K562 (cell line): ENCODE measurements around the gene RHO. TPM values are rescaled to one million over a fixed set of nuclear protein-coding genes. Genes with fewer than 3 reads are reported as not detected.

Experiments
- MGA ChIP-seq: fragments of 450-650 bp; IDR thresholded peaks from 2 replicates; pipeline ENCODE4 v1.6.1; 2016; ENCODE audit warnings: mild to moderate bottlenecking, moderate library complexity
- NFYB ChIP-seq: IDR thresholded peaks from 2 replicates; pipeline ENCODE4 v1.6.1; 2011; ENCODE audit warnings: mild to moderate bottlenecking, moderate library complexity; ENCODE audit not compliant: insufficient read length; ENCODE audit errors: extremely low read depth
- RBM25 ChIP-seq: fragments of 200-400 bp; formaldehyde crosslinking; IDR thresholded peaks from 2 replicates; pipeline ENCODE4 v1.6.1; 2018; ENCODE audit warnings: low read length, low read depth, moderate library complexity; ENCODE audit not compliant: severe bottlenecking
- polyA plus RNA-seq, 8 experiments: library from polyadenylated mRNA; depleted of rRNA in 4 of 8; stranded (reverse) in 5 of 8; unstranded in 3 of 8; fragments of >200 nt; fragmentation: Nextera tagmentation in 2 of 8; fragmentation: Illumina TruSeq in 1 of 8; extraction: Ambion mirVana in 2 of 8; extraction: Trizol in 1 of 8; gene quantifications; 2 replicates each; pipeline versions ENCODE4 v1.2.1 to v1.2.3, GENCODE V29; 2011 to 2014; ENCODE audit warnings: inconsistent platforms in 1 of 8, missing spikeins in 1 of 8
- total RNA-seq, 7 experiments: library from RNA; depleted of rRNA in 6 of 7; stranded (reverse); fragments of >200 nt in 6 of 7; fragmentation: Illumina TruSeq in 2 of 7; extraction: Trizol in 2 of 7; gene quantifications; 2 replicates each; pipeline versions ENCODE4 v1.2.1 to v1.2.3, GENCODE V29; 2011 to 2021; ENCODE audit warnings: low replicate concordance in 1 of 7

The RHO gene
- total and polyA plus RNA-seq, 9 of the 15 experiments (the other 6 are each of a cell fraction or from before 2014, with no cell fraction given) = not detected

GRCh38 chr3:129530251-129530791, 1.9 kb downstream of the RHO start (continued):
- TF ChIP-seq MGA = no peak
- no peak for TF ChIP-seq NFYB
- no peak for TF ChIP-seq RBM25
